Measurements from ENCODE around the gene NFAT5.
"Not testable (repeated sequence)": the region's sequence is repeated elsewhere in the genome, so short reads cannot be mapped to it uniquely, and the experiment has no call there.

Gene NFAT5

GRCh38 chr16:69643997-69644396 is 78.2 kb downstream of the NFAT5 start:
- DNase-seq, result not testable (repeated sequence)

DNA sequence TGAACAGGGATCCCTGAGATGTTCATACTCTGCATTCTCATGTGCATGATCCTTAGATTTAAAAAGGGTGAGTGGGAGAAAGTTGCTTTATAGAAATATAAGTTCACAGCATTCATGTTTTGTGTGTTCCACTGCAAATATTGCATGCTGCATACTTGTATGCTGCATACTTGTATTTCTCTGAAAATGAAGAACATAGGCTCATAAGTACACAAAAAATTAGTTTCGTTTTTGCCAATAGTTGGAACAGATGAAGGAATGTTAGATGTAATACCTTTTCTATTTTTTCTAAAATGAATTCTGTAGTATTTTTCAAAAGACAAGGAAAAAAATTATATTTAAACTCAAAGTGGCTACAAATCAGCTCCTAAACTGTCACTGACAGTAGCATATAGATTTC is 79.0 kb downstream of the NFAT5 start:
- no peak for DNase-seq

DNA sequence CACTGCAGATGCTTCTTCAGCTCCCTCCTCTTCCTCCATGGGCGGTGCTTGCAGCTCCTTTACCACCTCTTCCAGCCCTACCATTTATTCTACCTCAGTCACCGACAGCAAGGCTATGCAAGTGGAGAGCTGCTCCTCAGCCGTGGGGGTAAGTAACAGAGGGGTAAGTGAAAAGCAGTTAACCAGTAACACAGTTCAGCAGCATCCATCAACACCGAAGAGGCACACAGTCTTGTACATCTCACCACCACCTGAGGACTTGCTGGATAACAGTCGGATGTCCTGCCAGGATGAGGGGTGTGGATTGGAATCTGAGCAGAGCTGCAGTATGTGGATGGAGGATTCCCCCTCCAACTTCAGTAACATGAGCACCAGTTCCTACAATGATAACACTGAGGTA is 81.3 kb downstream of the NFAT5 start:
- DNase-seq, result no peak

- no peak for DNase-seq
Measured at GRCh38 chr16:69651217-69651616, 85.5 kb downstream of the NFAT5 start.

DNA sequence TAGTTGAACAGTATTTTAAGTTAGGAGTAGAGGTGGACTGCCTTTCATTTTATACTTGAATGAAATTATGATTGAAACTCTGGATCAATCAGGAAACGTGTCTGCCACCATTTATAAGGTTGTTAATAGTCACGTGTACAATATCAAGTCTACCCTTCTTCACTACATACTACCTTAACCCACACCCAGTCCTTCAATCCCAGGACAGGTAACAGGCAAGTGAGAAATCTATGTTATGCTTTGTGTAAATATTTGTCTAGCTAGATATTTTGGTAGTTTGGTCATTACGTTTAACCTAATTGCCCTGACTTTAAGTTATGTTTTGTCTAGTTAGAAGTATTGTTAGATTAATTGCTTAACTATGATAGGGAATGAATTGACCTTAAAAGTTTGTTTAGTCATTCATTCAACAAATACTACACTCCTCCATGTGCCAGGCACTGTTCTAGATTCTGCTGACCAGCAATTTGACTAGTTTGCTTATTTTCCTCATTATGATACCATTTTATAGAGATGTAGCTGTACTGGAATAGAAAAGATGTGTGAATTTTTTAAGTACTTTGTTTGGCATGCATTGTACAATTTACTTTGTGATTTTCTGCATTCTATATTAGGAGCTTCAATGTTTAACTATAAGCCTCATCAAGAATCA is 88.6 kb downstream of the NFAT5 start:
- DNase-seq, result no peak

GRCh38 chr16:69660166-69660565 is 94.4 kb downstream of the NFAT5 start:
- DNase-seq, result no peak

DNA sequence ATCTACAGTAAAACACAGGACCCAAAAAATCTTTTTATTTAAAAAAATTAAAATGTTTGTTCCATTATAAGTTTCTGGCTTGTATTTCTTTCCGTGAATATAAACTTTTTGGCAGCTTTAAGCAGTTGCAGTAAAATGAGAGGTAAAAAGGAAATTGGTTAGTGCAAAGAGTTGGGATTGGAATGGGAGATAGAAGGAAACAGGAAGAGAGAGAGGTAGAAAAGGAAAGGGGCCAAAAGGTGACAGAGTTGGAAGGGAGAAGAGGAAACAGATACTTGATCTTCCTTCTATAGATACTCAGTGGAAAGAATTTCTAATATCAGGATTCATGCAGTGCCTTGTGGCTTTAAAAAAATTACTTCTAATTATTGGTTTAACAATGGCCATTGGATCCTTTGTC is 97.1 kb downstream of the NFAT5 start:
- DNase-seq, result no peak

GRCh38 chr16:69663846-69664245 is 98.1 kb downstream of the NFAT5 start:
- no peak for DNase-seq

- DNase-seq, result no peak
Measured at GRCh38 chr16:69669577-69669976, 103.8 kb downstream of the NFAT5 start.

DNA sequence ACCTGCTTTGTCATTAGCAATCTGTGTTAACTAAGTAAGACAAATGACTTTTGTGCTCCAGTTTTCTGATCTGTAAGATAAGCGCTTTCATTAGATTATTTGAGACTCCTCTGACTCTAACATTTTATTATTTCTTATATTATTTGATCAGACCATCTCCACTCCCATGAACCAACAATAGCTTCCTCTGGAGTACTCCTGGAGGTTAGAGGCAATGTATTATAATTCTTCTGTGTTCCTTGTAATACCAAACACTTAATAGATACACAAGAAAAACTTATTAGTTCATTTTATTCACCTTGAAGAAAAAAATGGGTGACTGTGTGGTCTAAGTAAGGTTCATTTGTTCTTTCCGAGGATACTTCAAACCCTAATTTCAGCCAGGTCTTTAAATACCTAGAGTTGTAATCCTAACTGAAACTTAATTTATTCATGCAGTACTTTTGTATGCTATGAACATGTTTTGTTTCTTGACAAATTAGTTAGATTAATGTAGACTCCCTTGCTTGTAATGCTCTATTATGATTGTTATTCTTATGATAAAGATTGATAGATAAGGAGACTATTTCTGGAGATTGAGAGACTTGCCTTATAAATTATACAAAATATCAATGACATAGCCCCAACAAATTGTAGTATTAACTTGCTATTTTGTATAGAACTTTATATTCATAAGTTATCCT is 106.7 kb downstream of the NFAT5 start:
- no peak for DNase-seq

GRCh38 chr16:69672998-69673713 is 107.4 kb downstream of the NFAT5 start:
- DNase-seq, result no peak

DNA sequence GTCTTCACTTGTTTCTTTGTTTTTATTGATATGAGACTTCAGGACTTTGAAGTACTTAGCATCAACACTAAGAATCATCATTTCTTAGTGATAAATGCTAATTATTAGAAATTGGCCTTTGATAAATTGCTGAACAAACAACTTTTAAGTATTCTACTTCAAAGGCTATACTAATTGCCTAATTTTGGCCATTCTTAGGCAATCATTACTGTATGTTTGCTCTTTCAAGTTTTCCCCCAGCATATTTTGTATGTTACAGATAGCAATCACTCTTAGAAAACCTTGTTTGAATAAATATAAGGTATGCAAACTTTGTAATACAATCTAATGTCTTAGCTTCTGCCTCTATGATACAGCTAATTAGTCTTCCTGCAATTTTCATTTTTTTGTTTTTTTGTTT is 114.6 kb downstream of the NFAT5 start:
- no peak for DNase-seq

DNA sequence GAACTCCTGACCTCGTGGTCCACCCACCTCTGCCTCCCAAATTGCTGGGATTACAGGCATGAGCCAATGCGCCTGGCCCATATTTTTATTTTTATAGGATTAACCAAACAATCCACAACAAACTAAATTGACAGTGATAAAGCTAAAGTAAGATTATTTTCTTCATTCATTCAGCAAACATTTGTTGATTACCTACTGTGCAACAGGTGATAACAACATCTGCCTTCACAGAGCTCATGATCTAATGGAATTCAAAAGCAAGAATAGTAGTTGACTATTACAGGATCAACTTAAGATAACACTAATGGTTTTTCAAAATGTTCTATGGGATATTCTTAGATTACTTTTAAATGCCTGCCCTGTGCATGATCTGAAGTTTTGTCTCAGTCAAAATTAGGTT is 122.8 kb downstream of the NFAT5 start:
- DNase-seq, result no peak

- no peak for DNase-seq
Measured at GRCh38 chr16:69691980-69692911, 126.5 kb downstream of the NFAT5 start.

GRCh38 chr16:69693916-69694315 is 128.2 kb downstream of the NFAT5 start:
- no peak for DNase-seq

DNA sequence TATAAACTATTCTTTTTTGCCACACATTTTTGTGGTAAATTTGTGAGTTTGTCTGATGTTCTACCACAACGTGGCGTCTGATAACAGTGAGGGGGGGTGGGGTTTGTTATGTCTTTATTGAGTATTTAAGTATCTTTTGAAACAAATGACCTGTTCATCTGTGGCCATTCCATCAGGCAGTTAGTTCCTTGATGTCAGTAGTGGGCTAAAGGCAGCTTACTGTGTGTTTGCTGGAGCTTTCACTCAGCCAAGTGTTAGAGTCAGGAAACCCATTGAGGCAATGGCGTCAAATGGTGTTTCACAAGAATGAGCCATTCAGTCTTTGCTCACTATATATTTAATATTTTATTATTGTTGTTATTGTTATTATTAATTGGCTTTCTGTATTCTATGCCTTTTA is 132.6 kb downstream of the NFAT5 start:
- peak; percentile 41 for DNase-seq

- DNase-seq, result no peak
Measured at GRCh38 chr16:69699915-69700314, 134.1 kb downstream of the NFAT5 start.

DNA sequence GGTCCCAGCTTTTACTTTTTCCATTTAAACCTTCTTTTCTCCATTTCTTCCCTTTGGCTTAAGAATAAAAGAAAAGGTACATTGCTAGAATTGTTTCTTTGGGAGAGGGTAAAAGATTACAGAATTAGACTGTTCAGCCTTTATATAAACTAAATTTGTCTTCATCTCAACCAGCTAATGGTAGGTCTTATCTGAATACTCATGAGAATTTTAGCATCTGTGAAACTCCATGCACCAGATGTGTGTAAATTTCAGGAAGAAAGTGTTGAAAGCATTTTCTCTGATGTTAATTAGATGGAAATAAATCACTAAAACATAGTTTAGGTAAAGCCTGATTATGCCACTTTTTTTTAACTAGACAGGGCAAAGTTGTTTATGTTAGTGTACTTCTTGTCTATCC is 135.7 kb downstream of the NFAT5 start:
- DNase-seq, result no peak

DNA sequence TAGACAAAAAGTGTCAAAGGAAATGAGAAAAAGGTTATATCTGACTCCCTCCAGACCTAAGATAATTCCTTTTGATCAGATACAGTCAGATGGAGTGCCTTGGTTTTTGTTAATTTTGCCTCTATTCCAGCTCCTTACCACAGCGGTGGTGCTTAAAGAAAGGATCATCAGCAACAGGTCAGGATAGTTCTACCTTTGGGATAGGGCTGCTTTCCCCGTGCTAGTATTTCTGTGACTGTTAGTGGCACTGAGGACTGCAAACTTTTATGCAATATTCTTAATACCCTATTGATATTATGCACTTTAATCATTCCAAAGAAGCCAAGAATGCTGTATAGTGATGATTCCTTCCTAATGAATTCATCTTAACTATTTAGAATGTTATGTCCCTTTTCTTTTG is 136.1 kb downstream of the NFAT5 start:
- no peak for DNase-seq

DNA sequence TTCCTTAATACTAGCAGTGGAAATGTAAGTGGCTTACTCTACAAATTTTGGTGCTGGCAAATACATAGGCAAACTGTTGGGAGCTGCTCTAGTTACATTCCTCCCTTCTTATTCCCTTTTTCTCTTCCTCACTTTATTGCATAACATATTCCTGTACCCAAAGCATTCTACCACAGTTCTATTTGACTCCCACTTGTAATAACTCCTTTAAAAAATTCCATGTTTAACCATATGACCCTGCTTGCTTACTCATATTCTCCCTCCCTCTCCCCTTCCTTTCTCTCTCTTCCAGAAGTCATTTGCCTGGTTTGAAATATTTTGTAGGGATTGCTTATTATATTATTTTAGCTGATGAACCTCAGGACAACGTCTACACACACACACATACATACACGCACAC is 137.9 kb downstream of the NFAT5 start:
- DNase-seq, result no peak

DNA sequence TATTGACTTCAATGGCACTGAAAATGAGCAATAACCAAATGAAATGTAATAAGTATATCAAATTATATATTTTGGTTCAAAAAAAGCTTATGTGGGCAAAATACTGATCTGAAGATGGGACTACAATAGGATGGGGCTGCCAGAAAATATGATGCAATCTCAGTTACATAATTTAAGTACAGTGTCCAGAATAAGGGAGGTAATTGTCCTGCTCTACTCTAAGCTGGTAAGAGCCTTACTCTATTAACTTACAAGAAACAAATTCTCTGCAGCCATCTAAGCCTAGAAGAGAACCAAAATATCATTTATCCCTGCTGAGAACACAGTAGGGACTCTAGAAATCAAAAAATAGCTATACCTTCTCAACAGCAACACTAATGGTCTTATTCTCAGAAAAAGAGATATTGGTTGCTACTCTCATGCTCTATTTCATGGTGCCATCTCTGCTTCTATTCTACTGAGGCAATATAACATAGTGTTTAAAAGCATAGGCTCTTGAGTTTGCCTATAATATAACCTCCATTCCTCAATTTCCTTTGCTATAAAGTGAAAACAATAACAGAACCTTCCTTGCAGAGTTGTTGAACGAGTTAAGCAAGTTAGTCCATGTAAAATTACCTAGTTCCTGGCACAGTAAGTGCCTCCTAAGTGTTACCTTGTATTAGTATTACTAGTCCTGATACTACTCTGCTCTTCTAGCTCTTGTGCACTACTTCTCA is 140.6 kb downstream of the NFAT5 start:
- no peak for DNase-seq

- DNase-seq, result no peak
Measured at GRCh38 chr16:69706975-69707340, 141.2 kb downstream of the NFAT5 start.
